WTC11 (cell line): ENCODE measurements around the gene GTF2H4.

Experiments
- CBFB ChIP-seq: sonication (generic); formaldehyde crosslinking; IDR thresholded peaks from 2 replicates; pipeline ENCODE4 v1.8.1; 2022; ENCODE audit warnings: mild to moderate bottlenecking, low read depth, missing genetic modification reagents
- CREB1 ChIP-seq: sonication (generic); formaldehyde crosslinking; IDR thresholded peaks from 2 replicates; pipeline ENCODE4 v1.8.0; 2023; ENCODE audit warnings: mild to moderate bottlenecking, missing genetic modification reagents
- FOXK1 ChIP-seq: sonication (generic); formaldehyde crosslinking; IDR thresholded peaks from 2 replicates; pipeline ENCODE4 v1.8.0; 2022; ENCODE audit warnings: mild to moderate bottlenecking, moderate library complexity, missing genetic modification reagents
- NFYB ChIP-seq: sonication (generic); formaldehyde crosslinking; conservative IDR thresholded peaks from 2 replicates; pipeline ENCODE4 v1.8.0; 2022; ENCODE audit warnings: low read depth, missing genetic modification reagents
- NR3C1 ChIP-seq: sonication (generic); formaldehyde crosslinking; conservative IDR thresholded peaks from 2 replicates; pipeline ENCODE4 v1.8.1; 2023; ENCODE audit warnings: low read depth, mild to moderate bottlenecking, missing genetic modification reagents
- SMAD3 ChIP-seq: sonication (generic); formaldehyde crosslinking; IDR thresholded peaks from 2 replicates; pipeline ENCODE4 v1.8.0; 2022; ENCODE audit warnings: missing genetic modification reagents, mild to moderate bottlenecking, borderline replicate concordance
- TF ChIP-seq, protein P1 (sequence below): fragments of 250-450 bp; sonication (Bioruptor Pico); IDR thresholded peaks from 2 replicates; pipeline ENCODE4 v1.9.0; 2021; ENCODE audit warnings: mild to moderate bottlenecking, borderline replicate concordance
- TF ChIP-seq, protein P2 (sequence below): sonication (generic); formaldehyde crosslinking; IDR thresholded peaks from 2 replicates; pipeline ENCODE4 v1.8.0; 2022; ENCODE audit warnings: mild to moderate bottlenecking, missing genetic modification reagents
- TF ChIP-seq, protein P3 (sequence below): fragments of 200-600 bp; IDR thresholded peaks from 2 replicates; pipeline ENCODE4 v1.8.0; 2022; ENCODE audit warnings: antibody characterized with exemption
- TF ChIP-seq, protein P4 (sequence below): sonication (generic); formaldehyde crosslinking; IDR thresholded peaks from 2 replicates; pipeline ENCODE4 v1.8.1; 2022; ENCODE audit warnings: mild to moderate bottlenecking, moderate library complexity, missing genetic modification reagents
- TF ChIP-seq, protein P5 (sequence below): sonication (generic); formaldehyde crosslinking; IDR thresholded peaks from 2 replicates; pipeline ENCODE4 v1.8.1; 2022; ENCODE audit warnings: missing genetic modification reagents, borderline replicate concordance

DNA sequence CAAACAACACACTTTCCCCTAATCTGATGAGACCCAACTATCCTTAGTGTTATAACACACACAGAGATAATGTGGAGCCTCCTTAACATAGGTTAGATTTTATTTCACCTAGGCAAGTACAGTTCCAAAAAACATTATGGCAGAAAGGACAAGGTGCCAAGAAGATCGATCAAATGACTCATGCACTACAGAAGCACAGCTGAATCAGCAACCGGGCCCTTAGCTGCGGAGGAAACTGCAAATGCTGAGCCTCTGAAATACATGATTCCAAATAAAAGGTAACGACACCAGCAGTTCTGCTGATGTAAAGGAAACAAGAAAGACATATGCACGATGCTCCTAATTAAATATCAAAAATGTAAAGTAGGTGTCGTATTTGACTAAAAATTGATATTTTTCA is 55.6 kb downstream of the GTF2H4 start:
- TF ChIP-seq, protein P1, sequence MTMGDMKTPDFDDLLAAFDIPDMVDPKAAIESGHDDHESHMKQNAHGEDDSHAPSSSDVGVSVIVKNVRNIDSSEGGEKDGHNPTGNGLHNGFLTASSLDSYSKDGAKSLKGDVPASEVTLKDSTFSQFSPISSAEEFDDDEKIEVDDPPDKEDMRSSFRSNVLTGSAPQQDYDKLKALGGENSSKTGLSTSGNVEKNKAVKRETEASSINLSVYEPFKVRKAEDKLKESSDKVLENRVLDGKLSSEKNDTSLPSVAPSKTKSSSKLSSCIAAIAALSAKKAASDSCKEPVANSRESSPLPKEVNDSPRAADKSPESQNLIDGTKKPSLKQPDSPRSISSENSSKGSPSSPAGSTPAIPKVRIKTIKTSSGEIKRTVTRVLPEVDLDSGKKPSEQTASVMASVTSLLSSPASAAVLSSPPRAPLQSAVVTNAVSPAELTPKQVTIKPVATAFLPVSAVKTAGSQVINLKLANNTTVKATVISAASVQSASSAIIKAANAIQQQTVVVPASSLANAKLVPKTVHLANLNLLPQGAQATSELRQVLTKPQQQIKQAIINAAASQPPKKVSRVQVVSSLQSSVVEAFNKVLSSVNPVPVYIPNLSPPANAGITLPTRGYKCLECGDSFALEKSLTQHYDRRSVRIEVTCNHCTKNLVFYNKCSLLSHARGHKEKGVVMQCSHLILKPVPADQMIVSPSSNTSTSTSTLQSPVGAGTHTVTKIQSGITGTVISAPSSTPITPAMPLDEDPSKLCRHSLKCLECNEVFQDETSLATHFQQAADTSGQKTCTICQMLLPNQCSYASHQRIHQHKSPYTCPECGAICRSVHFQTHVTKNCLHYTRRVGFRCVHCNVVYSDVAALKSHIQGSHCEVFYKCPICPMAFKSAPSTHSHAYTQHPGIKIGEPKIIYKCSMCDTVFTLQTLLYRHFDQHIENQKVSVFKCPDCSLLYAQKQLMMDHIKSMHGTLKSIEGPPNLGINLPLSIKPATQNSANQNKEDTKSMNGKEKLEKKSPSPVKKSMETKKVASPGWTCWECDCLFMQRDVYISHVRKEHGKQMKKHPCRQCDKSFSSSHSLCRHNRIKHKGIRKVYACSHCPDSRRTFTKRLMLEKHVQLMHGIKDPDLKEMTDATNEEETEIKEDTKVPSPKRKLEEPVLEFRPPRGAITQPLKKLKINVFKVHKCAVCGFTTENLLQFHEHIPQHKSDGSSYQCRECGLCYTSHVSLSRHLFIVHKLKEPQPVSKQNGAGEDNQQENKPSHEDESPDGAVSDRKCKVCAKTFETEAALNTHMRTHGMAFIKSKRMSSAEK (CRISPR knock-in tag), result no peak
- no peak for TF ChIP-seq FOXK1 (CRISPR knock-in tag)
- TF ChIP-seq NR3C1 (CRISPR knock-in tag), result no peak
- TF ChIP-seq CBFB (CRISPR knock-in tag), result no peak
- TF ChIP-seq, protein P2, sequence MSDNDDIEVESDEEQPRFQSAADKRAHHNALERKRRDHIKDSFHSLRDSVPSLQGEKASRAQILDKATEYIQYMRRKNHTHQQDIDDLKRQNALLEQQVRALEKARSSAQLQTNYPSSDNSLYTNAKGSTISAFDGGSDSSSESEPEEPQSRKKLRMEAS (CRISPR knock-in tag), result no peak
- no peak for TF ChIP-seq CREB1 (CRISPR knock-in tag)
- TF ChIP-seq, protein P3, sequence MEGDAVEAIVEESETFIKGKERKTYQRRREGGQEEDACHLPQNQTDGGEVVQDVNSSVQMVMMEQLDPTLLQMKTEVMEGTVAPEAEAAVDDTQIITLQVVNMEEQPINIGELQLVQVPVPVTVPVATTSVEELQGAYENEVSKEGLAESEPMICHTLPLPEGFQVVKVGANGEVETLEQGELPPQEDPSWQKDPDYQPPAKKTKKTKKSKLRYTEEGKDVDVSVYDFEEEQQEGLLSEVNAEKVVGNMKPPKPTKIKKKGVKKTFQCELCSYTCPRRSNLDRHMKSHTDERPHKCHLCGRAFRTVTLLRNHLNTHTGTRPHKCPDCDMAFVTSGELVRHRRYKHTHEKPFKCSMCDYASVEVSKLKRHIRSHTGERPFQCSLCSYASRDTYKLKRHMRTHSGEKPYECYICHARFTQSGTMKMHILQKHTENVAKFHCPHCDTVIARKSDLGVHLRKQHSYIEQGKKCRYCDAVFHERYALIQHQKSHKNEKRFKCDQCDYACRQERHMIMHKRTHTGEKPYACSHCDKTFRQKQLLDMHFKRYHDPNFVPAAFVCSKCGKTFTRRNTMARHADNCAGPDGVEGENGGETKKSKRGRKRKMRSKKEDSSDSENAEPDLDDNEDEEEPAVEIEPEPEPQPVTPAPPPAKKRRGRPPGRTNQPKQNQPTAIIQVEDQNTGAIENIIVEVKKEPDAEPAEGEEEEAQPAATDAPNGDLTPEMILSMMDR, result no peak
- no peak for TF ChIP-seq NFYB (CRISPR knock-in tag)
- no peak for TF ChIP-seq SMAD3 (CRISPR knock-in tag)
- TF ChIP-seq, protein P4, sequence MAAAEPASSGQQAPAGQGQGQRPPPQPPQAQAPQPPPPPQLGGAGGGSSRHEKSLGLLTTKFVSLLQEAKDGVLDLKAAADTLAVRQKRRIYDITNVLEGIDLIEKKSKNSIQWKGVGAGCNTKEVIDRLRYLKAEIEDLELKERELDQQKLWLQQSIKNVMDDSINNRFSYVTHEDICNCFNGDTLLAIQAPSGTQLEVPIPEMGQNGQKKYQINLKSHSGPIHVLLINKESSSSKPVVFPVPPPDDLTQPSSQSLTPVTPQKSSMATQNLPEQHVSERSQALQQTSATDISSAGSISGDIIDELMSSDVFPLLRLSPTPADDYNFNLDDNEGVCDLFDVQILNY (CRISPR knock-in tag), result no peak
- TF ChIP-seq, protein P5, sequence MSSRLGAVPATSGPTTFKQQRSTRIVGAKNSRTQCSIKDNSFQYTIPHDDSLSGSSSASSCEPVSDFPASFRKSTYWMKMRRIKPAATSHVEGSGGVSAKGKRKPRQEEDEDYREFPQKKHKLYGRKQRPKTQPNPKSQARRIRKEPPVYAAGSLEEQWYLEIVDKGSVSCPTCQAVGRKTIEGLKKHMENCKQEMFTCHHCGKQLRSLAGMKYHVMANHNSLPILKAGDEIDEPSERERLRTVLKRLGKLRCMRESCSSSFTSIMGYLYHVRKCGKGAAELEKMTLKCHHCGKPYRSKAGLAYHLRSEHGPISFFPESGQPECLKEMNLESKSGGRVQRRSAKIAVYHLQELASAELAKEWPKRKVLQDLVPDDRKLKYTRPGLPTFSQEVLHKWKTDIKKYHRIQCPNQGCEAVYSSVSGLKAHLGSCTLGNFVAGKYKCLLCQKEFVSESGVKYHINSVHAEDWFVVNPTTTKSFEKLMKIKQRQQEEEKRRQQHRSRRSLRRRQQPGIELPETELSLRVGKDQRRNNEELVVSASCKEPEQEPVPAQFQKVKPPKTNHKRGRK, result no peak
